Bone marrow (tissue), 2 donors: ENCODE data around the gene ARMH3.

Experiments
- DNase-seq, 2 donors: peaks; one replicate each; lab custom pipeline; 2025; lab: John Stamatoyannopoulos, UW

ARMH3 gene

GRCh38 chr10:101829561-101830315 is 226.2 kb downstream of the ARMH3 start:
- DNase-seq: no peak

GRCh38 chr10:101828766-101829551 is 227.0 kb downstream of the ARMH3 start:
- no peak for DNase-seq

- DNase-seq: no peak
These were observed 227.9 kb downstream of the ARMH3 start for GRCh38 chr10:101827919-101828600.

- no peak for DNase-seq
These were observed 229.0 kb downstream of the ARMH3 start for GRCh38 chr10:101826852-101827434.

GRCh38 chr10:101824736-101825135 is 231.2 kb downstream of the ARMH3 start:
- no peak for DNase-seq

GRCh38 chr10:101818872-101819633 is 236.9 kb downstream of the ARMH3 start:
- DNase-seq: no peak

GRCh38 chr10:101818119-101818871 is 237.7 kb downstream of the ARMH3 start, which contains the start of gene OGA:
Gene OGA (minus strand): TSS chr10:101818444. CDS start chr10:101818022, 422 bp downstream.
- DNase-seq: peak; percentile 93 to 100

- DNase-seq: peak in 1 of 2 donors; percentile 13
These were observed 238.4 kb downstream of the ARMH3 start for GRCh38 chr10:101817337-101818118.

- no peak for DNase-seq
These were observed 239.0 kb downstream of the ARMH3 start for GRCh38 chr10:101816913-101817336.

GRCh38 chr10:101816376-101816775 is 239.6 kb downstream of the ARMH3 start:
- no peak for DNase-seq

GRCh38 chr10:101814466-101815071 is 241.4 kb downstream of the ARMH3 start:
- DNase-seq: no peak

GRCh38 chr10:101812606-101813005 is 243.4 kb downstream of the ARMH3 start:
- DNase-seq: no peak

GRCh38 chr10:101807158-101807557 is 248.8 kb downstream of the ARMH3 start:
- no peak for DNase-seq

- DNase-seq: no peak
These were observed 252.5 kb downstream of the ARMH3 start for GRCh38 chr10:101803511-101803910.

- no peak for DNase-seq
These were observed 258.4 kb downstream of the ARMH3 start for GRCh38 chr10:101797403-101798059.
